Osteoblast (primary cell): ENCODE data around the gene SH3RF1. TPM values are rescaled to one million over a fixed set of nuclear protein-coding genes. Genes with fewer than 3 reads are reported as not detected.

Experiments used
- DNase-seq: peaks from one replicate; pipeline ENCODE4 v3.0.0; 2011; ENCODE audit warnings: low spot score, mixed read lengths; ENCODE audit not compliant: insufficient read length; ENCODE audit errors: missing footprints
- H2AFZ ChIP-seq: 2 replicates; pipeline ENCODE4 v1.6.0; 2011; ENCODE audit warnings: mild to moderate bottlenecking, low read length
- H3K27ac ChIP-seq: 2 replicates; pipeline ENCODE4 v1.5.1; 2011; ENCODE audit warnings: mild to moderate bottlenecking, low read depth, low read length, moderate library complexity
- H3K27me3 ChIP-seq: 2 replicates; pipeline ENCODE4 v1.6.0; 2012; ENCODE audit warnings: mild to moderate bottlenecking, control low read depth, inconsistent platforms, low read length, moderate library complexity; ENCODE audit not compliant: insufficient read depth
- H3K36me3 ChIP-seq: 2 replicates; pipeline ENCODE4 v1.5.1; 2011; ENCODE audit warnings: mild to moderate bottlenecking, low read length, control low read depth, moderate library complexity; ENCODE audit not compliant: insufficient read depth
- H3K4me1 ChIP-seq: 2 replicates; pipeline ENCODE4 v1.5.1; 2011; ENCODE audit warnings: mild to moderate bottlenecking, low read length, control low read depth, moderate library complexity; ENCODE audit not compliant: insufficient read depth
- H3K4me2 ChIP-seq: 2 replicates; pipeline ENCODE4 v1.6.0; 2011; ENCODE audit warnings: mild to moderate bottlenecking, low read length; ENCODE audit not compliant: insufficient read depth
- H3K4me3 ChIP-seq: fragments of 200-600 bp; sonication (generic); 3 replicates; pipeline ENCODE4 v1.5.1; 2012; ENCODE audit warnings: mild to moderate bottlenecking, low read length, inconsistent platforms; ENCODE audit not compliant: insufficient read depth
- H3K79me2 ChIP-seq: 2 replicates; pipeline ENCODE4 v1.6.0; 2012; ENCODE audit warnings: mild to moderate bottlenecking, low read length, control low read depth, inconsistent platforms; ENCODE audit not compliant: insufficient read depth
- H3K9me3 ChIP-seq: 2 replicates; pipeline ENCODE4 v1.5.1; 2011; ENCODE audit warnings: low read depth, low read length, control low read depth
- H4K20me1 ChIP-seq: 2 replicates; pipeline ENCODE4 v1.6.0; 2012; ENCODE audit warnings: mild to moderate bottlenecking, low read length, control low read depth; ENCODE audit not compliant: insufficient read depth
- CTCF ChIP-seq: IDR thresholded peaks from 2 replicates; pipeline ENCODE4 v1.5.1; 2011; ENCODE audit warnings: mild to moderate bottlenecking, low read depth, low read length, moderate library complexity; ENCODE audit errors: extremely low read depth
- total RNA-seq: library from RNA; depleted of rRNA; stranded (reverse); fragments of >200 nt; gene quantifications from 2 replicates; pipeline ENCODE4 v1.2.3, GENCODE V29; 2012

Gene SH3RF1
- total RNA-seq, 1 donor, result 37.6 TPM

GRCh38 chr4:169153481-169154087 lies 117.2 kb downstream of the SH3RF1 start:
- Histone ChIP-seq H3K4me3 (no peak overlapping the region), H3K36me3 (peaks cover 62% of the 10 kb centered on the region), H3K27ac (peak overlapping the region; percentile 23), H4K20me1 (peaks cover 4% of the 10 kb centered on the region), H3K4me1 (peaks cover 75% of the 10 kb centered on the region), H3K27me3 (no peaks in the 10 kb centered on the region), H3K79me2 (peaks cover 80% of the 10 kb centered on the region), H2AFZ (no peak overlapping the region), H3K9me3 (no peaks in the 10 kb centered on the region), H3K4me2 (no peak overlapping the region)
- TF ChIP-seq CTCF, result no peak
- no peak for DNase-seq

GRCh38 chr4:169152899-169153298 lies 117.9 kb downstream of the SH3RF1 start:
- H3K4me3 ChIP-seq, result no peak overlapping the region
- H3K9me3 ChIP-seq, result no peaks in the 10 kb centered on the region
- no peaks in the 10 kb centered on the region for H3K27me3 ChIP-seq
- peak; percentile 22 for TF ChIP-seq CTCF
- H3K4me1 ChIP-seq, result peaks cover 76% of the 10 kb centered on the region
- no peak overlapping the region for H2AFZ ChIP-seq
- DNase-seq, result no peak
- peaks cover 69% of the 10 kb centered on the region for H3K36me3 ChIP-seq
- peaks cover 80% of the 10 kb centered on the region for H3K79me2 ChIP-seq
- peak overlapping the region; percentile 27 for H3K27ac ChIP-seq
- H3K4me2 ChIP-seq, result no peak overlapping the region
- peaks cover 4% of the 10 kb centered on the region for H4K20me1 ChIP-seq

- Histone ChIP-seq H4K20me1 (peaks cover 4% of the 10 kb centered on the region), H3K79me2 (peaks cover 78% of the 10 kb centered on the region)
- TF ChIP-seq CTCF, result no peak
Observed at GRCh38 chr4:169152098-169152497, 118.7 kb downstream of the SH3RF1 start.

GRCh38 chr4:169151671-169152070 lies 119.1 kb downstream of the SH3RF1 start:
- H2AFZ ChIP-seq, result no peak overlapping the region
- H3K4me3 ChIP-seq, result no peak overlapping the region
- no peak for DNase-seq
- no peak for TF ChIP-seq CTCF
- peaks cover 79% of the 10 kb centered on the region for H3K36me3 ChIP-seq
- no peaks in the 10 kb centered on the region for H3K27me3 ChIP-seq
- H3K9me3 ChIP-seq, result no peaks in the 10 kb centered on the region
- peaks cover 78% of the 10 kb centered on the region for H3K79me2 ChIP-seq
- peak overlapping the region; percentile 43 for H3K4me2 ChIP-seq
- H4K20me1 ChIP-seq, result peaks cover 4% of the 10 kb centered on the region
- peak overlapping the region; percentile 84 for H3K27ac ChIP-seq
- H3K4me1 ChIP-seq, result peaks cover 79% of the 10 kb centered on the region

More at GRCh38 chr4:169152098-169152497, 118.7 kb downstream of the SH3RF1 start:
- Histone ChIP-seq H3K4me1 (peaks cover 81% of the 10 kb centered on the region), H3K4me3 (no peak overlapping the region), H3K36me3 (peaks cover 77% of the 10 kb centered on the region), H2AFZ (no peak overlapping the region), H3K27me3 (no peaks in the 10 kb centered on the region), H3K27ac (peak overlapping the region; percentile 34), H3K9me3 (no peaks in the 10 kb centered on the region), H3K4me2 (no peak overlapping the region)
- no peak for DNase-seq
